CD14-positive monocyte (primary cell): ENCODE data around the gene RIPK3. TPM values are rescaled to one million over a fixed set of nuclear protein-coding genes. Genes with fewer than 3 reads are reported as not detected.

Source experiments
- DNase-seq, 3 donors: peaks; one replicate each; pipeline ENCODE4 v3.0.0-alpha.2; 2011 to 2022
- H2AFZ ChIP-seq: 2 replicates; pipeline ENCODE4 v1.6.0; 2012; ENCODE audit warnings: mild to moderate bottlenecking, low read depth, low read length, inconsistent platforms; ENCODE audit not compliant: insufficient read depth, poor library complexity, severe bottlenecking
- H3K27ac ChIP-seq, 2 donors: 1 replicate in 1 of 2; 2 replicates in 1 of 2; pipeline ENCODE4 v1.5.1; 2012 to 2013; ENCODE audit warnings: low read length in 2 of 2, control low read depth in 1 of 2, inconsistent platforms in 1 of 2, low read depth in 1 of 2, mild to moderate bottlenecking in 1 of 2
- H3K27me3 ChIP-seq, 2 donors: one replicate each; pipeline versions ENCODE4 v1.6.0 to v1.6.1; 2011 to 2013; ENCODE audit warnings: low read length in 2 of 2; ENCODE audit not compliant: control insufficient read depth in 2 of 2, insufficient read depth in 2 of 2
- H3K36me3 ChIP-seq, 2 donors: replicated peaks in 1 of 2; 1 replicate in 1 of 2; 2 replicates in 1 of 2; pipeline versions ENCODE4 v1.5.1 to v1.6.1; 2012 to 2013; ENCODE audit warnings: low read length in 2 of 2, control low read depth in 1 of 2, inconsistent platforms in 1 of 2, mild to moderate bottlenecking in 1 of 2; ENCODE audit not compliant: insufficient read depth in 2 of 2, control insufficient read depth in 1 of 2
- H3K4me1 ChIP-seq, 2 donors: 1 replicate in 1 of 2; 2 replicates in 1 of 2; pipeline versions ENCODE4 v1.5.1 to v1.6.1; 2012 to 2013; ENCODE audit warnings: low read length in 2 of 2, control low read depth in 1 of 2, inconsistent platforms in 1 of 2, mild to moderate bottlenecking in 1 of 2, moderate library complexity in 1 of 2; ENCODE audit not compliant: insufficient read depth in 2 of 2, control insufficient read depth in 1 of 2
- H3K4me2 ChIP-seq: replicated peaks from 2 replicates; pipeline ENCODE3; 2012; ENCODE audit warnings: low read length, moderate library complexity, mild to moderate bottlenecking; ENCODE audit not compliant: poor library complexity, severe bottlenecking; ENCODE audit errors: extremely low read depth
- H3K4me3 ChIP-seq, 3 experiments: fragments of 200-600 bp in 1 of 3; sonication (generic) in 1 of 3; replicated peaks in 1 of 3; 1 replicate in 2 of 3; 2 replicates in 1 of 3; pipeline ENCODE4 v1.5.1; 2011 to 2013; ENCODE audit warnings: low read length in 3 of 3, mild to moderate bottlenecking in 3 of 3, control low read depth in 2 of 3, low read depth in 2 of 3, inconsistent platforms in 1 of 3, moderate library complexity in 1 of 3
- H3K79me2 ChIP-seq: 2 replicates; pipeline ENCODE4 v1.6.0; 2012; ENCODE audit warnings: mild to moderate bottlenecking, control low read depth, inconsistent platforms, low read length, moderate library complexity; ENCODE audit not compliant: insufficient read depth
- H3K9ac ChIP-seq: 2 replicates; pipeline ENCODE4 v1.6.0; 2017; ENCODE audit warnings: low read length, mild to moderate bottlenecking; ENCODE audit not compliant: insufficient read depth, poor library complexity, severe bottlenecking
- H3K9me3 ChIP-seq, 2 donors: replicated peaks in 1 of 2; 1 replicate in 1 of 2; 2 replicates in 1 of 2; pipeline versions ENCODE4 v1.5.1 to v1.6.1; 2012 to 2013; ENCODE audit warnings: low read length in 2 of 2, control low read depth in 1 of 2; ENCODE audit not compliant: control insufficient read depth in 1 of 2, insufficient read depth in 1 of 2
- H4K20me1 ChIP-seq: 2 replicates; pipeline ENCODE4 v1.6.0; 2012; ENCODE audit warnings: mild to moderate bottlenecking, low read length, control low read depth, moderate library complexity; ENCODE audit not compliant: insufficient read depth
- H3K27ac Mint-ChIP-seq, 7 donors: one replicate each; pipeline ENCODE4 v1.8.0; 2020; ENCODE audit warnings: mild to moderate bottlenecking in 7 of 7, mixed read lengths in 7 of 7, moderate library complexity in 6 of 7, inconsistent platforms in 2 of 7
- H3K27me3 Mint-ChIP-seq, 3 donors: one replicate each; pipeline ENCODE4 v1.8.0; 2021 to 2022; ENCODE audit warnings: low read depth in 3 of 3, mild to moderate bottlenecking in 3 of 3, mixed read lengths in 3 of 3, moderate library complexity in 3 of 3, inconsistent platforms in 1 of 3
- H3K36me3 Mint-ChIP-seq, 2 donors: one replicate each; pipeline ENCODE4 v1.8.0; 2020; ENCODE audit warnings: mixed read lengths in 2 of 2, inconsistent platforms in 1 of 2, mild to moderate bottlenecking in 1 of 2
- H3K4me1 Mint-ChIP-seq: one replicate; pipeline ENCODE4 v1.8.0; 2020; ENCODE audit warnings: mild to moderate bottlenecking, mixed read lengths
- H3K4me3 Mint-ChIP-seq, 2 donors: one replicate each; pipeline ENCODE4 v1.8.0; 2020; ENCODE audit warnings: mild to moderate bottlenecking in 2 of 2, mixed read lengths in 2 of 2, moderate library complexity in 1 of 2
- H3K9me3 Mint-ChIP-seq, 7 donors: one replicate each; pipeline ENCODE4 v1.8.0; 2020 to 2022; ENCODE audit warnings: mixed read lengths in 7 of 7, mild to moderate bottlenecking in 6 of 7, moderate library complexity in 6 of 7, inconsistent platforms in 2 of 7
- WGBS: methylation state at CpG from one replicate; pipeline ENCODE4 v1.1.5; 2013; ENCODE audit warnings: missing lambda C conversion rate; ENCODE audit not compliant: insufficient coverage; 5-methylcytosine and 5-hydroxymethylcytosine counted together
- intact Hi-C, 2 donors: fragments of 100-400 bp; cut with micrococcal nuclease; formaldehyde crosslinking; loops; one replicate each; pipeline versions ENCODE4 v1.15.0 to v1.15.1; 2023
- polyA plus RNA-seq, 3 donors: library from polyadenylated mRNA; depleted of rRNA in 1 of 3; unstranded in 2 of 3; stranded (reverse) in 1 of 3; fragments of 300-500 nt in 2 of 3; fragments of >200 nt in 1 of 3; fragmentation: Illumina TruSeq in 2 of 3; gene quantifications; 1 replicate in 2 of 3; 2 replicates in 1 of 3; pipeline ENCODE4 v1.2.3, GENCODE V29; 2012 to 2021
- TF ChIP-seq, protein P1 (sequence below): fragments of 200-600 bp; IDR thresholded peaks from one replicate; pipeline ENCODE4 v1.8.0; 2022; ENCODE audit warnings: antibody characterized with exemption, mild to moderate bottlenecking

Gene RIPK3
- polyA plus RNA-seq, 3 donors = 11.7 to 69.6 (median 11.8) TPM

DNA sequence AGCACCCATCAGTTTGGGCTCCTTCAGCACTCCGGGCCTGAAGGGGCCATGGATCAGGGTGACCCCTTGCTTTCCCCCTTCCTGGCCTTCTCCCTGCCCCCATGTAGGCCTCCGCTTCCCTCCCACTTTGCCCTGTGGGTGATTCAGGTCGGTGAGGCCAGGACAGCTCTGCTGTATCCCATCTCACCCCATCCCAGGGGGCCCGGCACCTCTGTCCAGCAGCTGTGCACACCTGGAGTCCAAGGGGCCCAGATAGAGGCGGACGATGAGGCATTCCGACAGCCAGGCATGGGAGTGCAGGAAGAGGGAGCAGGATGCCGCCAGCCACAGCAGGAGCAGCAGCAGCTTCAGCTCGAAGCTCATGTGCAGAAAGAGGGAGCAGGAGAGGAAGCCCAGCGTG lies 17.1 kb downstream of the RIPK3 start:
- intact Hi-C loops = no loop called here
- H4K20me1 ChIP-seq = peaks cover 10% of the 10 kb centered on the region
- peaks cover 36 to 40% of the 10 kb centered on the region in 2 donors for H3K4me1 ChIP-seq
- H3K9me3 ChIP-seq = no peaks in the 10 kb centered on the region
- Mint-ChIP-seq H3K4me3 (no peak overlapping the region), H3K27me3 (peaks cover 3 to 13% (median 4%) of the 10 kb centered on the region in 3 donors), H3K9me3 (peaks cover 0 to 2% (median 0%) of the 10 kb centered on the region in 7 donors), H3K36me3 (peaks cover 6 to 7% of the 10 kb centered on the region in 2 donors), H3K4me1 (peaks cover 52% of the 10 kb centered on the region), H3K27ac (no peak overlapping the region)
- TF ChIP-seq, protein P1, sequence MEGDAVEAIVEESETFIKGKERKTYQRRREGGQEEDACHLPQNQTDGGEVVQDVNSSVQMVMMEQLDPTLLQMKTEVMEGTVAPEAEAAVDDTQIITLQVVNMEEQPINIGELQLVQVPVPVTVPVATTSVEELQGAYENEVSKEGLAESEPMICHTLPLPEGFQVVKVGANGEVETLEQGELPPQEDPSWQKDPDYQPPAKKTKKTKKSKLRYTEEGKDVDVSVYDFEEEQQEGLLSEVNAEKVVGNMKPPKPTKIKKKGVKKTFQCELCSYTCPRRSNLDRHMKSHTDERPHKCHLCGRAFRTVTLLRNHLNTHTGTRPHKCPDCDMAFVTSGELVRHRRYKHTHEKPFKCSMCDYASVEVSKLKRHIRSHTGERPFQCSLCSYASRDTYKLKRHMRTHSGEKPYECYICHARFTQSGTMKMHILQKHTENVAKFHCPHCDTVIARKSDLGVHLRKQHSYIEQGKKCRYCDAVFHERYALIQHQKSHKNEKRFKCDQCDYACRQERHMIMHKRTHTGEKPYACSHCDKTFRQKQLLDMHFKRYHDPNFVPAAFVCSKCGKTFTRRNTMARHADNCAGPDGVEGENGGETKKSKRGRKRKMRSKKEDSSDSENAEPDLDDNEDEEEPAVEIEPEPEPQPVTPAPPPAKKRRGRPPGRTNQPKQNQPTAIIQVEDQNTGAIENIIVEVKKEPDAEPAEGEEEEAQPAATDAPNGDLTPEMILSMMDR = no peak
- no peak overlapping the region for H2AFZ ChIP-seq
- no peak for DNase-seq
- no peaks in the 10 kb centered on the region for H3K79me2 ChIP-seq
- no peak overlapping the region for H3K27ac ChIP-seq
- WGBS = 95% methylated on average over 9 of the region's 10 CpGs
- no peak overlapping the region for H3K4me2 ChIP-seq
- H3K36me3 ChIP-seq = no peaks in the 10 kb centered on the region
- H3K27me3 ChIP-seq = no peaks in the 10 kb centered on the region
- no peak overlapping the region for H3K9ac ChIP-seq
- no peak overlapping the region for H3K4me3 ChIP-seq

GRCh38 chr14:24321212-24321975 lies 18.4 kb downstream of the RIPK3 start:
- Mint-ChIP-seq H3K4me3 (no peak overlapping the region), H3K4me1 (peaks cover 52% of the 10 kb centered on the region), H3K9me3 (peaks cover 0 to 2% (median 0%) of the 10 kb centered on the region in 7 donors), H3K27me3 (peaks cover 3 to 13% (median 4%) of the 10 kb centered on the region in 3 donors), H3K27ac (peak overlapping the region in 1 of 7 donors; percentile 7), H3K36me3 (peaks cover 16 to 18% of the 10 kb centered on the region in 2 donors)
- no peaks in the 10 kb centered on the region for H3K9me3 ChIP-seq
- no peaks in the 10 kb centered on the region for H3K36me3 ChIP-seq
- H3K27ac ChIP-seq = no peak overlapping the region
- peaks cover 35 to 40% of the 10 kb centered on the region in 2 donors for H3K4me1 ChIP-seq
- no peak for DNase-seq
- H2AFZ ChIP-seq = no peak overlapping the region
- H3K79me2 ChIP-seq = no peaks in the 10 kb centered on the region
- H3K27me3 ChIP-seq = no peaks in the 10 kb centered on the region
- H3K4me3 ChIP-seq = no peak overlapping the region
- TF ChIP-seq, protein P1 = no peak
- H3K4me2 ChIP-seq = no peak overlapping the region
- 97% methylated on average over 7 of the region's 14 CpGs for whole genome bisulfite sequencing
- H4K20me1 ChIP-seq = peaks cover 18% of the 10 kb centered on the region
- intact Hi-C loops = no loop called here
- H3K9ac ChIP-seq = no peak overlapping the region
